CD4-positive, alpha-beta T cell treated with Interleukin-21 for 1 hour (primary cell): ENCODE measurements around the gene DOCK7.

Source experiments
- DNase-seq: peaks from one replicate; pipeline ENCODE4 v3.0.0-alpha.2; 2020

The DOCK7 gene

DNA sequence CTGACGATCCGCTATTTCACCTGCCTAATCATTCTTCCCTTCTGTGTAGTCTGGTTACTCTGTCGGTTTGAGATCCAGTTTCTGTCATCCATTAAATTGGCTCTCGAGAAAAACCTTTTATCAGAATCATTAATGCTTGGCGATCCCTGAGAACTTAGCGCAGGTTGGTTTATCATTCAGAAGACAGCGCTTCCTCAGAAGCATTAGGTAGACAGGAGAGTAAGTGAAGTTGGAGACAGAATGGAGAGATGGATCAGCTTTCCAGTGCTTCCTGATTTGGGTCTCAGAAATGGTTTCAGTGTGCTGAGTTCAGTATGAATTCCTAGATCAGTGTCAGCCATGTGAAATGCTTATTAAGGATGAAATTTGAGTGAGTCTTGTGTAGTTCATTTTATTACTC, 250.0 kb downstream of the DOCK7 start:
- DNase-seq: no peak

DNA sequence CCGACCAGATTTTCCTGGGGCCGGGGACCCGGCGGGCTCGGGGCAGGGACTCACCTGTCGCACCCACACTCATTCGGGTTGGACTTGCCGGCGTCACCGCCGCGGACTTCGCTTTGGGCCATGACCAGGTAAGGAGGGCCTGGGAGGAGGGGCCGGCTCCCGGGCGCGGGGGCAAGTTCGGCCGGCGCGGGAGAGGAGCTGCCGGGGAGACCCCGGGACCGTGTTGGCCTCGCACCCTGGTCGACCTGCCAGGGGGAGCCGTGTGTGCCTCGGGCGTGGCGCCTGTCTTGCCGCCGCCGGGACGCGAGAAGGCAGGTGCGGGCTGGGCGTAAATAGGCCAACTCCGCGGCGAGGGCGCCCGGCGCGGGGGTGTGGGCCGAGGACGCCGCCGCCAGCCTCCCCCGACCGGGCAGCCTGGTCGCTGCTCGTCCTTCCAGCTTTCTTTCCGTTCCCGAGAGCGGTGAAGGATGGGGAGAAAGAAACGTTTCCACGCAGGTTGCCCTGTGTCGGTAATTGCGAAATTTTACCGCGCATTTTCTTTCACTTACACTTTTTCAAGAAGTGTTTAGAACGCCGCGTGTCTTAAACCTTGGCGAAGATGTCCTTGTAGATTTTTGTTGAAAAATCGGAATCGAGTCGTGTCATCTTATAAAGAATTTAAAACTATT, 250.8 kb downstream of the DOCK7 start:
- DNase-seq: peak; percentile 48

DNA sequence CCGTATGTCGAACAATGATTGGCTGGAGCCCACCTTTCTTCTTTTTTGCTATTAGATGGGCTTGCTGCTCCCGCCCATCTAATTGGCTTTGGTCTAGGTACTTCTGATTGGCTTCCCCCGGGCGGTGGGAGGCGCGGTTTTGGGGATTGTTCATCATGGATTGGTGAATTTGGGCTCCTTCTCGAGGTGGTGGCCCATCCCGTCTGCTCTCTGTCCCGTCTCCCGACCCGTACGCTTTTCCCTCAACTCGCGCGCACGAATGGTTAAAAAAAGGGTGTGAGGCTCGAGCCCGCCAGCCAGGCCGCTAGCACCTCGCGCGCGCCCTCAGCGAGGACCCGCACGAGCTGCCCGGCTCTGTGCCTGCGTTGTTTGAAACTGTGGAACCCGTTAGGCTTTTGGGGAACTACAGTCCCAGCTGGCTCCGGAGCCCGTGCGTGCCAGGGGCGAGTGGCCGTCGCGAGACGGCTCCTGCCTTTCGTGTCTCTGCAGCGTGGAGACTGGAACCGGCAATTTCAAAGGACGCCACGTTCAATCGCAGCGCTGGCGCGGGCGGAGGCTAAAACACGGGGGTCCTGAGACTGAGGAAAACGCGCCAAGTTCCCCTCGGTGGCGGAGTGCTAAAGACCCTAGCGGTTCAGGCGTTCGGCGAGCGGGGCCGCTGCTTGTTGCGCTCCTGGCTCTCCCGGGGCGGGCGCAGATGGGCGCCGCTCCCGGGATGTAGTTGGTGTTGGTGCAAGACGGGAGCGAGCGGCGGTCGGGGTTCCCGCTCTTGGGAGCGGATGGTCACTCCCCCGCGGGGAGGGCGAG, 251.5 kb downstream of the DOCK7 start, which contains the start of gene USP1:
TSS of gene USP1 (plus strand) at position 584 of the 807 bp plus-strand sequence. CDS start 2,819 bp downstream, outside the sequence.
- peak; percentile 99 for DNase-seq

DNA sequence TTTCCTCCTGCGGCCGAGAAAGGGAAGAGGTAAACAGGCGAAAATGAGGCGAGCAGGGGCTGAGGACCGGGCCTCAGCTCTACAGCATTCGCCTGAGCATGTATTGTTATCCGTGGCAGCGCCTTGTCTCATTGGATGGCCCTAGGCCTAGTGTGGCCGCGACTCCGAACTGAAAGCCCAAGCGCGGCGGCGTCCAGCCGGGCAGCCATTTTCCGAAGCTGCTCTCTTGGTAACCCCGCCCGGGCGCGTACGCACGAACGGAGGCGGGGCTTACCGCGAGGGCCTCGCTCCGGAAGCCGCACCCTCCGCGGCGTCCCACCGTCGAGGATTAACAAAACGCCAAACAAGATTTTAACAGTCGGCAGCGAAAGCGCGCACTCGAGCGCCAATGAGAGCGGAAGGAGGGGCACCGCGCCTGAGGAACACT, 252.1 kb downstream of the DOCK7 start:
- no peak for DNase-seq

DNA sequence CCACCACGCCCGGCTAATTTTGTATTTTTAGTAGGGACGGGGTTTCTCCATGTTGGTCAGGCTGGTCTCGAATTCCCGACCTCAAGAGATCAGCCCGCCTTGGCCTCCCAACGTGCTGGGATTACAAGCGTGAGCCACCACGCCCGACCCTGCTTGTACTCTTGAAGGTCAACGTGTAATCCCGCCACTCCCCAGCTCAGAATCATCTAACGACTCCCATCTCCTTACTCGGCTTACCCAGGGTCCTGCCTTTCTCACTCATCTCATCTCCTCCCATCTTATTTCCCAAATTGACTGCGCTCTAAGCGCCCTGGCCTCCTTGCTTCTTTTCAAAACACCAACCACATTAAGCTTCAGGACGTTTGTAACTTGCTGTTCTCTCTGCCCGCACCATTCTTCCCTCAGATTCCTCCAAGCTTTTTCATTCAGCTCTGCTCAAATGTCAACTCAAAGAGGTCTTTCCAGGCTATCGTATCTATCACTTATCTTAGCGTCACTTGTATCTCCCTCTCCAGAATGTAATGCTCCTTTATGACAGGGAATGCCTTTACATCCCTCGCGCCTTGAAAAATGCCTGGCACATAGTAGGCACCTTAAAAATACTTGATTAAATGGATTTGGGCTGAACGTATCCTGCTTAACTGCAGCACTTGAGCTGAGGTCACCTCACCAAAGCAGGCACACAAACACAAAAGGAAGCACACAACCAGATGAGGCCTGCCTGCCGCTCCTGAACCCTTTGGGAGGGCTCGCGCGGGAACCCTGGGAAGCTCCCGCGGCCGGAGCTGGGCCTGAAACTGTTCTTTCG, 252.8 kb downstream of the DOCK7 start:
- no peak for DNase-seq

DNA sequence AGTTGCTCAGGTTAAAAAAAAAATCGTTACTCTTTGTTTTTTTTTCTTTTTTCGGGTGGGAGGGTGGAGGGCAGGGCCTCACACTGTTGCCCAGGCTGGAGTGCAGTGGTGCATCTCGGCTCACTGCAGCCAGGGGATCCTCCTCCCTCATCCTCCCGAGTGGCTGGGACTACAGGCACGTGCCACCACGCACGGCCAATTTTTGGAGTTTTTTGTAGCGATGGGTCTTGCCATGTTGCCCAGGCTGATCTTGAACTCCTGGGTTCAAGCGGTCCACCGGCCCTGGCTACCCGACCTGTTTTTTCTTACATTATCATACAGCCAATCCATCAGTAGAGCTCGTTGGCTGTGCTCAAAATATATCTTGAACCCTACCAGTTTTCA, 253.6 kb downstream of the DOCK7 start:
- DNase-seq: no peak

DNA sequence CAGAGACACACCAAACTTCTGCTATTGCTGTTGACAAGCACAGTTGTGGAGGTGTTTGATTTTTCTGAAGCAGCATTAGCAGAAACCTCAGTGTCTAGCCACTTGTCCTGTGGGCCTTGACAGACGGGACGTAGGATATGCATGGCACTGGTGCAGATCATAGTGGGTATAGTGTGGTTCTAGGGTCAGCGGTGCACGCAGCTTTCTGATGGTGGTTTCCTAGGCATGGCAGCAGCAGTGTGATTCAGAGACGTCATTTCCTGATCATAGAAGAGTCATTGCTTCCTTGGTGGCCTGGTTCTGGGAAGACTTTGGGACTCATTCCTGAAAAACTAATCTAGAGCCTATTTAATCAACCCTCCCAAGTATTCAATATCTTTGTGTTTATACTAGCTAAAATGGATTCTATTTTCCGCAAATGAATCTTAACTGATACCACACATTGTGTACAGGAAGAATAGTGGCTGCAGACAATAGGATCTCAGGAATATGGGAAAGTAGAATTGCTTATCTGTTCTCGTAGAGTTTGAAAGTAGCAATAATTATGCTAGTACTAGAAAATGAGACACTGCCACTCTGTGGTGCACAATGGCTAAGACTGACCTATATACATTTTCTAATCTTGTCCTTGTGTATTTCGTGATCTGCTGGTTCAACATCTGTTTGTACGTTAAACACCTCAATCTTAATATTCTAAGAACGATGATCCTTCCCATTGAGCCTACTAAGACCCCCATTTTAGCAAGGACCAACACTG, 254.1 kb downstream of the DOCK7 start:
- no peak for DNase-seq

DNA sequence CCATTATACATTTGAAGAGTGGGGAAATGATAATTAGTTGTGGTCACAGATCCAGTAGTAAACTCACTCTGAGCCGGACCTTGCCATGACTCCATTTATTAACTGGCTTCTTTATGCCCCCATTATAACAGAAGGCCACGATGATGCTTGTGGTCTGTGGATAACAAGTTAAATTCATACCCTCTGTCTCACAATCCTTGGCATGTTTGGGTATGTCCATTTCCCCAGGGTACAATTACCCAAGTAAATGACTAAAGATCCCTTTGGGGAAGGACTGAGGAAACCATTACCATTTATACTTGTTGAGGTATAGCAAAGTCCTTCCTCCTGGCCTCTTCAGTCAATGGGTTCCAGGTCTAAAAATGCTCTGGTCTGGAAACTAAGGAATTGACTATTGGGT, 258.6 kb downstream of the DOCK7 start:
- DNase-seq: no peak

DNA sequence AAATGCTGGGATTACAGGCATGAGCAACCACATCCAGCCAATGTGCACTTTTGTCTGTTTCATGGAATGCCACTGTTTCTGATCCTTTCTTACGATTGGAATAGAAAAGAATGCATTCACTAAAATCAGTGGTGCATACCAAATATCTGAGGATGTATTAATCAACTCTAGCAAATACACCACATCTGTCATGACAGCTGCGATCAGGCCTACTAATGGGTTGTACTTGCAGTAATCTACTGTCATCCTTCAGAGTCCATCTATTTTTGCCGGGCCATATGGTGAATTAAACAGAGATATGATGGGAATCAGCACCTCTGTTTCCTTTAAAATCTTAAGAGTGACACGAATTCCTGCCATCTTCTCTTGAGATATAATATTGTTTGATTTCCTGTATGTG, 259.8 kb downstream of the DOCK7 start:
- DNase-seq: no peak

DNA sequence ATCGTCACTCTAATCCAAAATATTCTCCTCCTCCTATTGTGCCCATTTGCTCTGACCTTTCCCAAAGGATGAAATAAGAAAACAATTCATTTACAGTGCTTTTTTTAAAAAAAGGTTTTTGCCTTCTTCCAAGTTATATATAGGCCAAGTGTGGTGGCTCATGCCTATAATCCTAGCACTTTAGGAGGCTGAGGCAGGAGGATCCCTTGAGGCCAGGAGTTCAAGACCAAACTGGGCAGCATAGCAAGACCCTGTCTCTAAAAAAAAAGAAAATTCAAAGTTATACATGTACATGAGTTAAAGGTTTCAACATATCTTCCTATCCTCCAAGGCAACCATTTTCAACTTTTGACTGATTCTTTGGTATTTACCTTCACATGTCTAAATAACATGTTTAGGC, 261.4 kb downstream of the DOCK7 start:
- DNase-seq: no peak

DNA sequence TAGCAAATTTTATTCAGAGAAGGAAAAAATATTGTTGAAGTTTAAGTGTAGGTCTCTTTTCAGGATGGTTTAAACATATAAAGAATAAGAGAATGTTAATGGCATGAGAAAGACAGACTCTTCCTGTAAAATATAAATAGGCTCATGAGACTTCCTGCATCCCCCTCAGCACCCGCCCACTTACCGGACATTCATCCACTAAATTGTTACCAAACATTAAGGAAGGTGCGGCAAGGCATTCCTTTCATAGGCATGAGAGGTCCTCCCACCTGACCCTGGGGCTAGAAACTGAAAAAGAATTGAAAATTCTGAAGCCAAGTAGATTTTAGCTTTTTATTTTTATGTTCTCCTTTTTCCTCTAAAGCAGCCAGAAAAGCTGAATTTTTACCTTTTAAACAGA, 261.9 kb downstream of the DOCK7 start:
- no peak for DNase-seq

DNA sequence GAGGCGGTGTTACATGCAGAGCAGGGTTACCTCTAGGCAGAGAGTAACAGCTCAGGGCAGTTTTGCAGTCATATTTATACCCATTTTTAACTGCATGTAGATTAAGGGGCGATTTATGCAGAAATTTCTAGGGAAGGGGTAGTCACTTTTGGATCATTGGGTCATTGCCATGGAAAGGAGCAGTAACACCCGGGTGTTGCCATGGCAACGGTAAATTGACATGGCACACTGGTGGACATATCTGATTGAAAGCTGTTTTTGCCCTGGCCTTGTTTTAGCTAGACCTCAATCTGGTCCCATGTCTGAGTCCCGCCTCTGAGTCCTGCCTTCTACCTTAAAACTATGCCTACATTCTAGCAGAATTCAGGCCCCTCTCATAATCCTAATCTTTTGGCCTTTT, 263.1 kb downstream of the DOCK7 start:
- DNase-seq: no peak

DNA sequence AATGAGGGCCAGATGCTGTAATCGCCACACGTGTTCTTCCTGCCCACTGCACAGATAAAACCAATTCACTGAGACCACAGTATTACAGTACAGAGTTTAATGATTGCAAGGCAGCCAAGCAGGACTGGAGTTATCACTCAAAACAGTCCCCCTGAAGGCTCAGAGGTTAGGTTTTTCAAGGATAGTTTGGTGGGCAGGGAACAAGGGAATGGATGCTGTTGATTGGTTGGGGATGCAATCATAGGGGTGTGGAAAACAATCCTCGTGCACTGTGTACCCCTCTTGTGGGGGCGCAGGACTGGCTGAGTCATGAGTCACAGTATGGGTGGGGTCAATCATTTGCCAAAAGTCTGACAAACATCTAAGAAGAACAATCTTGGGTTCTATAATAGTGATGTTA, 263.8 kb downstream of the DOCK7 start:
- DNase-seq: no peak

DNA sequence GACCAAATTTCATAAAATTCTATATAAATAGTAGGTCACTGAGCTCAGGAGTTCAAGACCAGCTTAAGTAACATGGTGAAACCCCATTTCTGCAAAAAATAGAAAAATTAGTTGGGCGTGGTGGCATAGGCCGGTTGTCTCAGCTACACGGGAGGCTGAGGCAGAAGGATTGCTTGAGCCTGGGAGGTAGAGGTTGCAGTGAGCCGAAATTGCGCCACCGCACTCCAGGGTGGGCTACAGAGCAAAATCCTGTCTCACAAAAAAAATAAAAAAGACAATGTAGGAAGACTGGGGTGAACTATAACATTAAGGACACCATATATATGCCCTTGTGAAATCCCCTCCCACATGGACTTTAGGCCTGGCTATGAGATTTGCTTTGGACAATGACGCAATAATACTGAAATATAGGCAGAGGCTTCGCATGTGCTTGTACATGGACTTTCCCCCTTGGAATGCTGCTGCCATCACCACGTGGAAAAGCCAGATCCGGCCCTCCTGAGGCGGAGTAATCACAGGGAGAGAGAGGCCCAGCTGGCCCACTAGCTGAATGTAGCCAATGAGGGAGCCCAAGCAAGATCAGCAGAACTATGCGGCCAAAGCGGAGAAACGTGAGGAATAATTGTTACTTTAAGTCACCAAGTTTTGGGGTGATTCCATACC, 264.5 kb downstream of the DOCK7 start:
- DNase-seq: no peak

DNA sequence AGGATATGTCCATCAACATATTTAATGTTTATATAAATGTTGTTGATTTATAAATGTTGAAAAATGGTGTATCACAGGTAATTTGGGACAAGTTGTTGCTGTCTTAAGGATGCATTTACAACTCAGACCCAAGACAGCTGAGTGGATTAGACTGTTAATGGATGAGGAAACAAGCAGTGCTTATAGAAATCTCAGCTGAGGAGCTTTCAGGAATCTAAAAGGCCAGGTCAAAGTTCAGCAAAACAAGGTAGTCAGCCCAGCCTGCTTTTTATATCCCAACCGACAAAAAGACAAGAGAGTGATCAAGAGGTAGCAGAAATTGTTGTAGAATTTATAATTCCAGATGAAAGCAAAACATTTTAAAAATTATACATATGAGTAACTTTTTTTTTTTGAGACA, 268.0 kb downstream of the DOCK7 start:
- no peak for DNase-seq

DNA sequence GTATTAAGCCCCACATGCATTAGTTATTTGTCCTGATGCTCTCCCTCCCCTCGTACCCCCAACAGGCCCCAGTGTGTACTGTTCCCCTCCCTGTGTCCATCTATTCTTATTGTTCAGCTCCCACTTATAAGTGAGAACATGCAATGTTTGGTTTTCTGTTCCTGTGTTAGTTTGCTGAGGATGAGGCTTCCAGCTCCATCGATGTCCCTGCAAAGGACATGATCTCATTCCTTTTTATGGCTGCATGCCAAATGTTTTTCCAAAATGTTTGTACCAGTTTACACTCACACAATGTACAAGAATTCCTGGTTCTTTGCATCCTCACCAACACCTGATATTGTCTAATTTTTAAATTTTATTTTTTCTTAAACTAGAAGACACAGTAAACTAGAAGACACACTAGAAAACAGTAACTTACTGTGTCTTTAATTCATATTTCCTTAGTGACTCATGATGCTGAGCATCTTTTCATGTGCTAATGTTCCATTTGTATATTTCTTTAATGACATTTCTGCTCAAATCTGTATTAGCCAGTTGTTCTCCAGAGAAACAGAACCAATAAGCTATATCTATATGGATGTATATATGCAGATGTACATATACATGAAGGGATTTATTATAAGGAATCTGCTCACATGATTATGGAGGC, 270.7 kb downstream of the DOCK7 start:
- no peak for DNase-seq

DNA sequence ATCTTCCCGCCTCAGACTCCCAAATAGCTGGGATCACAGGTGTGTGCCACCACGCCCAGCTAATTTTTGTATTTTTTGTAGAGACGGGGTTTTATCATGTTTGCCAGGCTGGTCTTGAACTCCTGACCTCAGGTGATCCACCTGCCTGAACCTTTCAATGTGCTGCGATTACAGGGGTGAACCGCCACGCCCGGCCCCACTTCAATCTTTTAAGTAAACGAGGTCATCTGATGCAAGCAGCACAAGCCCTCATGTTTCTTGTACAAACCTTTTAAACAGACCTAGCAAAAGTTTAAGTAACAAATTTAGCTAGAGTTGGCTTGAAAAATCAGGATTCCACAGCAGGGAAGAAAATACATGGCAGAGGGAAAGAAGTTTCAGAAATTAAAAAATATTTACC, 272.5 kb downstream of the DOCK7 start:
- DNase-seq: no peak

DNA sequence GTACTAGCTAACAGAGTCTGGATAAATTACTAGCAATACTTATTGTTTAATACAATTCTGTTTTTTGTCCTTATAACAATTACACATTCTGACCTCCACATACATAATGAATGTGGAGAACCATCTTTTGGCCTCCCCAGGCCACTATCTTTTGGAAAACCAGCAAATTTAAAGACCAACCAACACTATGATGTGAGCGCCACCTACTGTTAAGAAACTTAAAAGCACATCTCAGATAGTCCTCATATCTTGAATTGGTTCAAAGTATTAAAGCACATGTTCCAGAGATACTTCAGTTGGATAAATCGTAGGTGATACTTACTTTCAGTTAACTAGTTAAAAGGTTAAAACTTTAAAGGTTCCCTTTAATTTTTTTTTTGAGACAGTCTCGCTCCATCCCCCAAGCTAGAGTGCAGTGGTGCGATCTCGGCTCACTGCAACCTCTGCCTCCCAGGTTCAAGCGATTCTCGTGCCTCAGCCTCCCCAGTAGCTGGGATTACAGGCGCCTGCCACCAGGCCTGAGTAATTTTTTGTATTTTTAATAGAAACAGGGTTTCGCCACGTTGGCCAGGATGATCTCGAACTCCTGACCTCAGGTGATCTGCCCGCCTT, 280.7 kb downstream of the DOCK7 start:
- DNase-seq: peak; percentile 56

DNA sequence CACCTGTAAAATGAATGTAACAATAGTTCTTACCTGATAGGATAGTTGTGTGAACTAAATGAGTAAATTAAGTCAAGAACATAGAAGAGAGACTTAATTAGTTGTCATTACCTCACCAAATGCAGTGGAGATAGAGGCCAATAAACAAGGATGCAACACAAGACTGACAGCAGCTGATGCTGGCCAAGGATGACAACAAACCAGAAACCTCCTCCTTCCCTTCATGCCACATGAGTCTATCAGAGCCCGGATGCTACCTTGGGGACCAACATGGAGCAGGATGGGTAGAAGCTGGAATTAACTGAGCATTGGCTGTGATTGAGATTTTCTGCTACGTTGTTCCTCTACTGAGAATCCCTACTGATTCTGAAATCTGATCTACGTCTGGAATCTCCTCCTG, 281.6 kb downstream of the DOCK7 start:
- DNase-seq: no peak

DNA sequence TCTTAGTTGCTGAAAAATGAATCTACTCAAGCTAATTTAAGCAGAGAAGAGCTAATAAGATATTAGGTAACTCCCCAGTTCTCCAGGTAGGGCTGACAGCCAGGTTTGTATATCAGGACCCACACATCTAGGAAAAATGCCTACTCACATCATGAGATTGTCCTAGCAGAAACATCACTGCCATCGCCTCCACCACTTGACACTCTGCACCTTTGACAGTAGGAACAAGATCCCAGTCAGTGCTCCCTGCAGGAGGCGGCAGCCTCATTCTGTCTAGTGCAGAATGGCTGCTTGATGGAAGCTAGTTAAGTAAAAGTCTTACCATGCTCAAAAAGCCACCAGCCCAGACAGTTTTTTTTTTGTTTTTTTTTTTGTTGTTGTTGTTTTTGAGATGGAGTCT, 282.9 kb downstream of the DOCK7 start:
- DNase-seq: no peak
